Measurements from ENCODE around the gene SYT1.

Gene SYT1

GRCh38 chr12:78865516-78865915, 942 bp downstream of the SYT1 start:
- Histone ChIP-seq H2AFZ (ENCODE audit: low read length, unreplicated experiment) (peak overlapping the region; percentile 90), H3K36me3 (ENCODE audit: insufficient read depth, low read length) (no peaks in the 10 kb centered on the region), H3K79me2 (ENCODE audit: control insufficient read depth, insufficient read depth, low read length, unreplicated experiment) (no peaks in the 10 kb centered on the region), H3K4me3 (ENCODE audit: low read depth, low read length) (peak overlapping the region; percentile 92), H3K27me3 (ENCODE audit: insufficient read depth, low read length) (no peaks in the 10 kb centered on the region), H3K4me1 (ENCODE audit: control insufficient read depth, insufficient read depth, low read length, unreplicated experiment) (no peaks in the 10 kb centered on the region), H3K27ac (ENCODE audit: low read depth, low read length) (no peak overlapping the region)

GRCh38 chr12:78866518-78866917, 1.9 kb downstream of the SYT1 start:
- Histone ChIP-seq H3K27ac (ENCODE audit: low read depth, low read length) (no peak overlapping the region), H3K79me2 (ENCODE audit: control insufficient read depth, insufficient read depth, low read length, unreplicated experiment) (no peaks in the 10 kb centered on the region)

GRCh38 chr12:78870539-78870938, 6.0 kb downstream of the SYT1 start:
- Histone ChIP-seq H3K27me3 (ENCODE audit: insufficient read depth, low read length) (no peaks in the 10 kb centered on the region), H2AFZ (ENCODE audit: low read length, unreplicated experiment) (no peak overlapping the region), H3K4me1 (ENCODE audit: control insufficient read depth, insufficient read depth, low read length, unreplicated experiment) (no peaks in the 10 kb centered on the region), H3K4me3 (ENCODE audit: low read depth, low read length) (no peak overlapping the region), H3K36me3 (ENCODE audit: insufficient read depth, low read length) (no peaks in the 10 kb centered on the region), H3K79me2 (ENCODE audit: control insufficient read depth, insufficient read depth, low read length, unreplicated experiment) (no peaks in the 10 kb centered on the region), H3K27ac (ENCODE audit: low read depth, low read length) (no peak overlapping the region)

More at GRCh38 chr12:78866518-78866917, 1.9 kb downstream of the SYT1 start:
- Histone ChIP-seq H2AFZ (ENCODE audit: low read length, unreplicated experiment) (no peak overlapping the region), H3K4me3 (ENCODE audit: low read depth, low read length) (no peak overlapping the region), H3K27me3 (ENCODE audit: insufficient read depth, low read length) (no peaks in the 10 kb centered on the region), H3K4me1 (ENCODE audit: control insufficient read depth, insufficient read depth, low read length, unreplicated experiment) (no peaks in the 10 kb centered on the region), H3K36me3 (ENCODE audit: insufficient read depth, low read length) (no peaks in the 10 kb centered on the region)

- H3K4me3 ChIP-seq (ENCODE audit: low read depth, low read length) = no peak overlapping the region
- no peak overlapping the region for H3K27ac ChIP-seq (ENCODE audit: low read depth, low read length)
- H3K79me2 ChIP-seq (ENCODE audit: control insufficient read depth, insufficient read depth, low read length, unreplicated experiment) = no peaks in the 10 kb centered on the region
- no peaks in the 10 kb centered on the region for H3K4me1 ChIP-seq (ENCODE audit: control insufficient read depth, insufficient read depth, low read length, unreplicated experiment)
- H2AFZ ChIP-seq (ENCODE audit: low read length, unreplicated experiment) = no peak overlapping the region
- no peaks in the 10 kb centered on the region for H3K27me3 ChIP-seq (ENCODE audit: insufficient read depth, low read length)
- H3K36me3 ChIP-seq (ENCODE audit: insufficient read depth, low read length) = no peaks in the 10 kb centered on the region
Observed at GRCh38 chr12:78871566-78871965, 7.0 kb downstream of the SYT1 start.

GRCh38 chr12:78878459-78878858, 13.9 kb downstream of the SYT1 start:
- Histone ChIP-seq H3K27ac (ENCODE audit: low read depth, low read length) (no peak overlapping the region), H3K36me3 (ENCODE audit: insufficient read depth, low read length) (no peaks in the 10 kb centered on the region)

GRCh38 chr12:78878866-78879265, 14.3 kb downstream of the SYT1 start:
- H3K27ac ChIP-seq (ENCODE audit: low read depth, low read length) = no peak overlapping the region
- no peaks in the 10 kb centered on the region for H3K79me2 ChIP-seq (ENCODE audit: control insufficient read depth, insufficient read depth, low read length, unreplicated experiment)

More at GRCh38 chr12:78878459-78878858, 13.9 kb downstream of the SYT1 start:
- no peaks in the 10 kb centered on the region for H3K79me2 ChIP-seq (ENCODE audit: control insufficient read depth, insufficient read depth, low read length, unreplicated experiment)
- H3K4me3 ChIP-seq (ENCODE audit: low read depth, low read length) = no peak overlapping the region
- H3K4me1 ChIP-seq (ENCODE audit: control insufficient read depth, insufficient read depth, low read length, unreplicated experiment) = peaks cover 10% of the 10 kb centered on the region
- H2AFZ ChIP-seq (ENCODE audit: low read length, unreplicated experiment) = no peak overlapping the region
- H3K27me3 ChIP-seq (ENCODE audit: insufficient read depth, low read length) = no peaks in the 10 kb centered on the region

GRCh38 chr12:78880078-78880477, 15.5 kb downstream of the SYT1 start:
- no peaks in the 10 kb centered on the region for H3K36me3 ChIP-seq (ENCODE audit: insufficient read depth, low read length)
- H3K4me1 ChIP-seq (ENCODE audit: control insufficient read depth, insufficient read depth, low read length, unreplicated experiment) = peaks cover 10% of the 10 kb centered on the region
- no peak overlapping the region for H3K4me3 ChIP-seq (ENCODE audit: low read depth, low read length)
- no peak overlapping the region for H3K27ac ChIP-seq (ENCODE audit: low read depth, low read length)
- H3K79me2 ChIP-seq (ENCODE audit: control insufficient read depth, insufficient read depth, low read length, unreplicated experiment) = no peaks in the 10 kb centered on the region
- H3K27me3 ChIP-seq (ENCODE audit: insufficient read depth, low read length) = no peaks in the 10 kb centered on the region
- no peak overlapping the region for H2AFZ ChIP-seq (ENCODE audit: low read length, unreplicated experiment)

More at GRCh38 chr12:78878866-78879265, 14.3 kb downstream of the SYT1 start:
- no peaks in the 10 kb centered on the region for H3K36me3 ChIP-seq (ENCODE audit: insufficient read depth, low read length)
- no peak overlapping the region for H3K4me3 ChIP-seq (ENCODE audit: low read depth, low read length)
- H3K4me1 ChIP-seq (ENCODE audit: control insufficient read depth, insufficient read depth, low read length, unreplicated experiment) = peaks cover 10% of the 10 kb centered on the region
- no peaks in the 10 kb centered on the region for H3K27me3 ChIP-seq (ENCODE audit: insufficient read depth, low read length)
- H2AFZ ChIP-seq (ENCODE audit: low read length, unreplicated experiment) = no peak overlapping the region

GRCh38 chr12:78881685-78882084, 17.1 kb downstream of the SYT1 start:
- H2AFZ ChIP-seq (ENCODE audit: low read length, unreplicated experiment) = no peak overlapping the region
- H3K4me3 ChIP-seq (ENCODE audit: low read depth, low read length) = no peak overlapping the region
- no peaks in the 10 kb centered on the region for H3K27me3 ChIP-seq (ENCODE audit: insufficient read depth, low read length)
- H3K27ac ChIP-seq (ENCODE audit: low read depth, low read length) = no peak overlapping the region
- H3K36me3 ChIP-seq (ENCODE audit: insufficient read depth, low read length) = no peaks in the 10 kb centered on the region
- H3K4me1 ChIP-seq (ENCODE audit: control insufficient read depth, insufficient read depth, low read length, unreplicated experiment) = peaks cover 15% of the 10 kb centered on the region
- no peaks in the 10 kb centered on the region for H3K79me2 ChIP-seq (ENCODE audit: control insufficient read depth, insufficient read depth, low read length, unreplicated experiment)

- H2AFZ ChIP-seq (ENCODE audit: low read length, unreplicated experiment) = no peak overlapping the region
- H3K27ac ChIP-seq (ENCODE audit: low read depth, low read length) = no peak overlapping the region
- H3K79me2 ChIP-seq (ENCODE audit: control insufficient read depth, insufficient read depth, low read length, unreplicated experiment) = no peaks in the 10 kb centered on the region
- H3K4me1 ChIP-seq (ENCODE audit: control insufficient read depth, insufficient read depth, low read length, unreplicated experiment) = peaks cover 21% of the 10 kb centered on the region
- H3K36me3 ChIP-seq (ENCODE audit: insufficient read depth, low read length) = no peaks in the 10 kb centered on the region
- no peaks in the 10 kb centered on the region for H3K27me3 ChIP-seq (ENCODE audit: insufficient read depth, low read length)
- no peak overlapping the region for H3K4me3 ChIP-seq (ENCODE audit: low read depth, low read length)
Observed at GRCh38 chr12:78885466-78885865, 20.9 kb downstream of the SYT1 start.

GRCh38 chr12:78886719-78887407, 22.3 kb downstream of the SYT1 start:
- no peaks in the 10 kb centered on the region for H3K27me3 ChIP-seq (ENCODE audit: insufficient read depth, low read length)
- peaks cover 13% of the 10 kb centered on the region for H3K4me1 ChIP-seq (ENCODE audit: control insufficient read depth, insufficient read depth, low read length, unreplicated experiment)
- peak overlapping the region; percentile 83 for H3K27ac ChIP-seq (ENCODE audit: low read depth, low read length)
- no peaks in the 10 kb centered on the region for H3K36me3 ChIP-seq (ENCODE audit: insufficient read depth, low read length)
- no peaks in the 10 kb centered on the region for H3K79me2 ChIP-seq (ENCODE audit: control insufficient read depth, insufficient read depth, low read length, unreplicated experiment)
- H3K4me3 ChIP-seq (ENCODE audit: low read depth, low read length) = peak overlapping the region; percentile 48; the same call in 1 of the 2 replicates
- H2AFZ ChIP-seq (ENCODE audit: low read length, unreplicated experiment) = peak overlapping the region; percentile 41

- peak overlapping the region; percentile 41 for H2AFZ ChIP-seq (ENCODE audit: low read length, unreplicated experiment)
- H3K4me1 ChIP-seq (ENCODE audit: control insufficient read depth, insufficient read depth, low read length, unreplicated experiment) = peaks cover 11% of the 10 kb centered on the region
- H3K27me3 ChIP-seq (ENCODE audit: insufficient read depth, low read length) = no peaks in the 10 kb centered on the region
- peak overlapping the region; percentile 83 for H3K27ac ChIP-seq (ENCODE audit: low read depth, low read length)
- no peaks in the 10 kb centered on the region for H3K36me3 ChIP-seq (ENCODE audit: insufficient read depth, low read length)
- H3K4me3 ChIP-seq (ENCODE audit: low read depth, low read length) = peak overlapping the region; percentile 48; the same call in 1 of the 2 replicates
- H3K79me2 ChIP-seq (ENCODE audit: control insufficient read depth, insufficient read depth, low read length, unreplicated experiment) = no peaks in the 10 kb centered on the region
Observed at GRCh38 chr12:78887444-78887843, 22.9 kb downstream of the SYT1 start.

All from ACC112 (cell line).